HG03565 (cell line): ENCODE data around the gene UMODL1.
"Not testable (repeated sequence)": the region's sequence is repeated elsewhere in the genome, so short reads cannot be mapped to it uniquely, and the experiment has no call there.

Experiments
- ATAC-seq: cut with Tn5 transposase; IDR thresholded peaks from one replicate; pipeline ENCODE4 v1.9.1; 2021; ENCODE audit warnings: mild to moderate bottlenecking, moderate library complexity; ENCODE audit not compliant: unreplicated experiment

UMODL1 gene

GRCh38 chr21:42059721-42060120 is 11.4 kb upstream of the UMODL1 start:
- no peak for ATAC-seq

- ATAC-seq: no peak
Measured at GRCh38 chr21:42060166-42060565, 11.0 kb upstream of the UMODL1 start.

GRCh38 chr21:42061195-42061985 is 9.7 kb upstream of the UMODL1 start:
- ATAC-seq: peak; percentile 37

GRCh38 chr21:42061986-42062235 is 9.2 kb upstream of the UMODL1 start:
- ATAC-seq: no peak

GRCh38 chr21:42062236-42063022 is 8.7 kb upstream of the UMODL1 start:
- peak; percentile 36 for ATAC-seq

- ATAC-seq: no peak
Measured at GRCh38 chr21:42063191-42063570, 7.9 kb upstream of the UMODL1 start.

- ATAC-seq: no peak
Measured at GRCh38 chr21:42063571-42064521, 7.3 kb upstream of the UMODL1 start.

- no peak for ATAC-seq
Measured at GRCh38 chr21:42066521-42066920, 4.6 kb upstream of the UMODL1 start.

GRCh38 chr21:42067531-42068255 is 3.4 kb upstream of the UMODL1 start:
- ATAC-seq: no peak

- ATAC-seq: no peak
Measured at GRCh38 chr21:42068256-42068545, 2.9 kb upstream of the UMODL1 start.

- ATAC-seq: no peak
Measured at GRCh38 chr21:42068592-42068991, 2.5 kb upstream of the UMODL1 start.

GRCh38 chr21:42069327-42069726 is 1.8 kb upstream of the UMODL1 start:
- no peak for ATAC-seq

- no peak for ATAC-seq
Measured at GRCh38 chr21:42069843-42070242, 1.3 kb upstream of the UMODL1 start.

GRCh38 chr21:42073145-42074099 is 2.3 kb downstream of the UMODL1 start:
- ATAC-seq: no peak

GRCh38 chr21:42075686-42076471 is 4.8 kb downstream of the UMODL1 start:
- ATAC-seq: no peak

GRCh38 chr21:42077685-42078238 is 6.6 kb downstream of the UMODL1 start:
- peak; percentile 76 for ATAC-seq

GRCh38 chr21:42078247-42079007 is 7.3 kb downstream of the UMODL1 start:
- not testable (repeated sequence) for ATAC-seq
